Activated T-cell treated with anti-CD3 and anti-CD28 coated beads for 24 hours (primary cell): Measurements from ENCODE around the gene CYP51A1.
"Not testable (repeated sequence)": the region's sequence is repeated elsewhere in the genome, so short reads cannot be mapped to it uniquely, and the experiment has no call there.

Source experiments
- DNase-seq: peaks from one replicate; pipeline ENCODE4 v3.0.0-alpha.2; 2020; ENCODE audit warnings: low read depth

Gene CYP51A1

GRCh38 chr7:92131093-92131492 is 3.2 kb downstream of the CYP51A1 start:
- no peak for DNase-seq

GRCh38 chr7:92121681-92122080 is 12.6 kb downstream of the CYP51A1 start:
- DNase-seq = no peak

GRCh38 chr7:92119213-92119759 is 15.0 kb downstream of the CYP51A1 start:
- no peak for DNase-seq

- DNase-seq = no peak
Measured at GRCh38 chr7:92116949-92117348, 17.3 kb downstream of the CYP51A1 start.

GRCh38 chr7:92115821-92116220 is 18.5 kb downstream of the CYP51A1 start:
- DNase-seq = no peak

GRCh38 chr7:92110857-92111256 is 23.4 kb downstream of the CYP51A1 start:
- DNase-seq = no peak

GRCh38 chr7:92108821-92109220 is 25.5 kb downstream of the CYP51A1 start:
- no peak for DNase-seq

- not testable (repeated sequence) for DNase-seq
Measured at GRCh38 chr7:92102862-92103261, 31.4 kb downstream of the CYP51A1 start.

GRCh38 chr7:92100534-92100933 is 33.7 kb downstream of the CYP51A1 start:
- no peak for DNase-seq

GRCh38 chr7:92095380-92095779 is 38.9 kb downstream of the CYP51A1 start:
- no peak for DNase-seq

- no peak for DNase-seq
Measured at GRCh38 chr7:92092210-92092609, 42.1 kb downstream of the CYP51A1 start.

GRCh38 chr7:92088266-92088665 is 46.0 kb downstream of the CYP51A1 start:
- DNase-seq = no peak

GRCh38 chr7:92083922-92084321 is 50.4 kb downstream of the CYP51A1 start:
- not testable (repeated sequence) for DNase-seq

GRCh38 chr7:92076509-92076908 is 57.8 kb downstream of the CYP51A1 start:
- no peak for DNase-seq

GRCh38 chr7:92075455-92076158 is 58.7 kb downstream of the CYP51A1 start:
- no peak for DNase-seq

- DNase-seq = no peak
Measured at GRCh38 chr7:92072708-92073107, 61.6 kb downstream of the CYP51A1 start.

GRCh38 chr7:92072121-92072520 is 62.2 kb downstream of the CYP51A1 start:
- DNase-seq = no peak

GRCh38 chr7:92071032-92071431 is 63.2 kb downstream of the CYP51A1 start:
- no peak for DNase-seq

- DNase-seq = no peak
Measured at GRCh38 chr7:92064438-92065029, 69.7 kb downstream of the CYP51A1 start.
